Activated CD4-positive, alpha-beta T cell treated with anti-CD3 and anti-CD28 coated beads for 36 hours (primary cell): ENCODE results near the gene MAJIN. TPM values are rescaled to one million over a fixed set of nuclear protein-coding genes. Genes with fewer than 3 reads are reported as not detected.
A peak's percentile ranks its signal among the peaks of the same experiment; 100 is the strongest.

Experiments used
- ATAC-seq: fragments of 200-7000 bp; cut with Tn5 transposase; one replicate; pipeline ENCODE4 v1.10.0; 2021; ENCODE audit warnings: mild to moderate bottlenecking, moderate library complexity
- CTCF ChIA-PET: fragments of 350-600 bp; sonication (Branson Sonifier 250); formaldehyde crosslinking; loops from one replicate; lab custom pipeline; 2021; ENCODE audit warnings: antibody characterized with exemption; lab: Charles Lee
- POLR2A ChIA-PET: fragments of 350-600 bp; sonication (Branson Sonifier 250); formaldehyde crosslinking; loops from one replicate; lab custom pipeline; 2021; ENCODE audit warnings: antibody characterized with exemption, inconsistent platforms; lab: Charles Lee
- DNase-seq: peaks from one replicate; pipeline ENCODE4 v3.0.0-alpha.2; 2020
- H3K27ac Mint-ChIP-seq: one replicate; pipeline ENCODE4 v1.8.0; 2021; ENCODE audit warnings: mixed read lengths
- H3K27me3 Mint-ChIP-seq: one replicate; pipeline ENCODE4 v1.8.0; 2021; ENCODE audit warnings: mixed read lengths
- H3K36me3 Mint-ChIP-seq: one replicate; pipeline ENCODE4 v1.8.0; 2021; ENCODE audit warnings: low read depth, mixed read lengths
- H3K4me1 Mint-ChIP-seq: one replicate; pipeline ENCODE4 v1.8.0; 2021; ENCODE audit warnings: mixed read lengths
- H3K4me3 Mint-ChIP-seq: one replicate; pipeline ENCODE4 v1.8.0; 2021; ENCODE audit warnings: mild to moderate bottlenecking, moderate library complexity, mixed read lengths
- H3K9me3 Mint-ChIP-seq: one replicate; pipeline ENCODE4 v1.8.0; 2021; ENCODE audit warnings: low read depth, mixed read lengths
- intact Hi-C, 2 experiments: fragments of 100-400 bp; cut with DNase I in 1 of 2; cut with micrococcal nuclease in 1 of 2; formaldehyde crosslinking; loops; one replicate each; pipeline versions ENCODE4 v1.14.2 to v1.15.1; 2022 to 2024; cut with DNase I, micrococcal nuclease
- total RNA-seq, 2 experiments: library from RNA; stranded (reverse); gene quantifications; one replicate each; pipeline ENCODE4 v1.2.3, GENCODE V29; 2021

The MAJIN gene
- total RNA-seq, 2 experiments from 2014 or later, result 1.2 to 1.6 TPM

DNA sequence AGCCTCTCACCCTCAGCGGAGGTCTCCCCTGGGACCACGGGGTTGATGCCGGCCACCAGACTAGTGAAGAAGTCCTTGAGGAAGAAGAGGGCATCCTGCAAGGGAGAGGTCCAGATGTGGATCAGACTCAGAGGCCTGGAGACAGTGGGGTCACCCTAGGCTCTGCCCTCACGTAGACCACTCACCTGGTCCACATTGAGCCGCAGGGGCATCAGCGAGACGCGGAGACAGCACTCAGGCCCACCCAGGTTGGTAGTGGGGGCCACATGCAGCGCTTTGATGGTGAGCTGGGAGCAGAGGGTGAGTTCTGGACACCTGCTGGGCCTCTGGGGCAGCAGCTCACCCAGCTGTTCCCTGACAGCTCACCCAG is 73.8 kb downstream of the MAJIN start:
- CTCF ChIA-PET, result interaction anchor here (17.2 kb wide), 1 partner anchor 48 kb away, joined by 377 read pairs; the partner anchor contains the start of gene CDC42BPG
- POLR2A ChIA-PET, result no interaction called here
- Mint-ChIP-seq H3K4me1 (peaks cover 14% of the 10 kb centered on the region), H3K27ac (no peak overlapping the region), H3K27me3 (no peaks in the 10 kb centered on the region), H3K9me3 (no peaks in the 10 kb centered on the region), H3K36me3 (peaks cover 8% of the 10 kb centered on the region), H3K4me3 (no peak overlapping the region)
- DNase-seq, result no peak
- intact Hi-C loops, result no loop called here
- no peak for ATAC-seq

DNA sequence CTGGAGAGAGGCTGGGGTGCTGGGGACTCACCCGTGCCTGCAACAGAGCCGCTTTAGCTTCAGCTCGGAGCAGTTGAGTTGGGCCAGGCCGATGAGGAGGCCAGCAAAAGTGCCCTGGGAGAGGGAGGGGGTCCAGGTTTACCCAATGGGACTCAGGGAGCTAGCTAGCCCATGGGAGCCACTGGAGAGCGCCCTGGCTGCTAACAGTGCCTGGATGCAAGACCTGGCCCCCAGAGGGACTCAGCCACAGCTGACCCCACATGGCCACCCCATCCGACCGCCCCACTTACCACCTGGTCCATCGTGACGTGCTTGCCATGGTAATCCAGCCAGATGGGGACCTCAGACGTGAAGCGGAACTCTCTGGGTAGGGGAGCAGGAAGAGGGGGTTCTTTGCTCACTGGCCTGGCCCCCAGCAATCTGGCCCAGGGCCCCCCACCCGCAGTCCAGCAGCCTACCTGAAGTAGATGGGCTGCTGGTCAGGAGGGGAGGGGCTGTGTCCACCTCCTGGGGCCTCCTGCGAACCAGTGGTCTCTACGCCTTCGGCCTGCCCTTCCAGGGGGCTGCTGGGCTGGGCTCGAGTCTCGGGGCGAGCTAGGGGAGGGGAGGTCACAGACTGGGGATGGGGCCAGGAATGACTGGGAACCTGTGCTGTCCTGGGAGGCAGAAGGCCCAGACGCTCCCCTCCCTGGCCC is 74.4 kb downstream of the MAJIN start:
- H3K27ac Mint-ChIP-seq, result no peak overlapping the region
- H3K4me3 Mint-ChIP-seq, result no peak overlapping the region
- no peak for DNase-seq
- ChIA-PET POLR2A (no interaction called here), CTCF (interaction anchor here (17.2 kb wide), 1 partner anchor 48 kb away, joined by 377 read pairs; the partner anchor contains the start of gene CDC42BPG)
- peaks cover 14% of the 10 kb centered on the region for H3K4me1 Mint-ChIP-seq
- H3K9me3 Mint-ChIP-seq, result no peaks in the 10 kb centered on the region
- ATAC-seq, result no peak
- peaks cover 8% of the 10 kb centered on the region for H3K36me3 Mint-ChIP-seq
- intact Hi-C loops, result no loop called here
- H3K27me3 Mint-ChIP-seq, result no peaks in the 10 kb centered on the region

DNA sequence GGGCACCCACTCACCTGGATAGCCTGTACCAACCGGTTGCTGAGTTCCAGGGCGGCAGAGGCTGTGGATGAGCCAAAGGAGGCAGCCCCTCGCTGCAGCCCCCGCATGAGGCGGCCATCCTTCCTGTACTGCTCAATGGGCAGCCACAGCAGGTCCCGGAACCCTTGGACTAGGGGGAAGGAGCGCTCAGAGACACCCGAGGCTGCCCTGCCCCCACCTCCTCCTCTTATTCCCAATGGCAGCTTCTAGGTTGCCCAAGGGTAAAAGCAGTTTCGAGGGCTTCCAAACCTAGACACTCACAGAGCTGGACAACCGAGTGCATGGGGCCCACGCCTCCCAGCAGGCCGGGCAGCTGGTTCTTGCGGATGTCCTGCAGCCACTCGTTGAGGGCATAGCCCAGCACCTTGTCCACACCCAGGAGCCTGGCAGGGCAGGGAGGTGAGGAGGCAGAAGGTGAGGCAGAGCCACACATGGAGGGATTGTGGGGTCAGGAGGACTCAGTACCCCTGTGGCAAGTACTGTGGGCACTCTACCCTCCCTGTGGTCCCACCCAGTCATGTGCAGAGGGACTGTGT is 75.4 kb downstream of the MAJIN start:
- ChIA-PET CTCF (interaction anchor here (17.2 kb wide), 1 partner anchor 47 kb away, joined by 377 read pairs; the partner anchor contains the start of gene CDC42BPG), POLR2A (interaction anchor here (0.6 kb wide), 1 partner anchor 132 kb away, joined by 3 read pairs; no protein-coding TSS in a partner anchor)
- H3K36me3 Mint-ChIP-seq, result peaks cover 8% of the 10 kb centered on the region
- DNase-seq (no peak), ATAC-seq (no peak)
- H3K27me3 Mint-ChIP-seq, result no peaks in the 10 kb centered on the region
- no peaks in the 10 kb centered on the region for H3K9me3 Mint-ChIP-seq
- no peak overlapping the region for H3K27ac Mint-ChIP-seq
- intact Hi-C loops, result no loop called here
- H3K4me1 Mint-ChIP-seq, result peaks cover 11% of the 10 kb centered on the region
- H3K4me3 Mint-ChIP-seq, result no peak overlapping the region

DNA sequence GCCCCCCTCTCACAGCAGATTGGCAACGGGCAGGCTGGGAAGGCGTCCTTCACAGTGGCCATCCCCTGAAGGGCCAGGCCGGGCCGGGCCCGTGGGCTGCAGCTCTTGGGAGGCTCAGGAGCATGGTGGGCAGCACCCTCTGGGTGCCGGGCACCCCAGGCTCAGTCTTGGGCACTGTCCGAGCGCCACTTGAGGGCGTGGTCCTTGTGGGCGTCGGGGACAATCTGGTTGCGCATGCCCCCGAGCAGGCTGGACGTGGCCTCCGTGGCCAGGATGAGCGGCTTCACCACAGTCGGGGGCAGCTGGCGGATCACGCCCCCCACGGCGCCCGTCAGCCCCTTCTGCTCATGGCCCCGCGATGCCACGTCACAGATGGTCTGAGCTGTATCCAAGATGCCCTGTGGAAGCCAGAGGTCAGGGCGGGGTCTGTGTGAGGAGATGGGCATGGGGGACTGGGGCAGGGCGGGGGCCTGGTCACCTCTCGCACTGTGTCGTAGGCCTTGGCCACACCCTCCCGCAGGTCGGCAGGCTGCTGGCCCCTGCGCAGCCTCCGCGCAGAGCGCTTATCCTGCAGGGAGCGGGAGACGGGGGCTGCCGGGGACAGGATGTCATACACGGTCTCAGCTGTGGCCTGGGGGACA is 77.0 kb downstream of the MAJIN start:
- ChIA-PET CTCF (interaction anchor here (0.6 to 17.2 kb wide), 4 partner anchors 30 to 123 kb away, joined by 3 to 377 read pairs (median 6); partner anchors contain the start of gene CDC42BPG), POLR2A (no interaction called here)
- Mint-ChIP-seq H3K27me3 (no peaks in the 10 kb centered on the region), H3K36me3 (peaks cover 6% of the 10 kb centered on the region), H3K4me1 (peaks cover under 1% of the 10 kb centered on the region), H3K9me3 (no peaks in the 10 kb centered on the region), H3K27ac (no peak overlapping the region), H3K4me3 (no peak overlapping the region)
- DNase-seq (no peak), ATAC-seq (no peak)
- intact Hi-C loops, result loop anchor here (1.0 kb wide), 2 partner anchors 48 to 108 kb away; no protein-coding TSS in a partner anchor

DNA sequence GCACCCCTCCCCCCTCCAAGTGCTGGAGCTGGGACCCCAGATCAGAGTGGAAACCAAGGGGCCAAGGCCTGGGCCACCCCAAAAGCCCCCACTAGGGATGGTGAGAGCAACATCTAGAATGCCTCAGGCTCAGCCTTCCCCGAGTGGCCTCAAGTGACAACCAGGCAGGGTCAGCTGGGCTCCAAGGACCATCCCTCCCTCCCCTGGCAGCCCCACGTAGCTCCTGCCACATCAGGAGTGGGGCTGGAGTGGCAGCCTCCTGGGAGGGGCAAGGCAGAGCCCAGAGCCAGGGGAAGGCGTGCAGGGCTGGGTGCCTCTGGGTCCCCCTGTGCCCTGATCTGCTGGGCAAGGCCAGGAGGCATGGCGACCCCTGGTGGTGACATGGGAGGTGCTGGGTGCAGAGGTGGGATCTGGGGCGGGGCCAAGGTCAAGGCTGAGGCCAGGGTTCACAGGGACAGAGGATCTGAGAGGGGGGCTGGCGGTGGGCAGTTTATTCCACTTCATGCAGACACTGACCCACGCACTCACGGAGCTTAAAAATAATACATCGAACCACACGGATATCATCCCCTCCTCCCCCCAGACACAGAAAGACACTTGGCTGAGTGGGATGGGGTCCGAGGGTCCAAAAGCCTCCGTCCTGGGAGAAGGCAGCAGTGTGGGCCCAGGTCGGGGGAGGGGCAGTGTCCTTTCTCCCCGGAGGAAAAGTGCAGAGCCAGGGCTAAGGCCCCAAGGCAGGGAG is 77.7 kb downstream of the MAJIN start:
- Mint-ChIP-seq H3K27ac (no peak overlapping the region), H3K4me3 (no peak overlapping the region), H3K9me3 (no peaks in the 10 kb centered on the region), H3K27me3 (no peaks in the 10 kb centered on the region), H3K36me3 (peaks cover 4% of the 10 kb centered on the region), H3K4me1 (no peaks in the 10 kb centered on the region)
- POLR2A ChIA-PET, result no interaction called here
- CTCF ChIA-PET, result interaction anchor here (0.5 to 17.2 kb wide), 8 partner anchors 9 to 1671 kb away, joined by 3 to 377 read pairs (median 4); partner anchors contain the start of gene CDC42BPG
- intact Hi-C loops, result loop anchor here (1.0 kb wide), 2 partner anchors 47 to 107 kb away; no protein-coding TSS in a partner anchor
- ATAC-seq, result peak; percentile 99
- DNase-seq, result peak; percentile 96

DNA sequence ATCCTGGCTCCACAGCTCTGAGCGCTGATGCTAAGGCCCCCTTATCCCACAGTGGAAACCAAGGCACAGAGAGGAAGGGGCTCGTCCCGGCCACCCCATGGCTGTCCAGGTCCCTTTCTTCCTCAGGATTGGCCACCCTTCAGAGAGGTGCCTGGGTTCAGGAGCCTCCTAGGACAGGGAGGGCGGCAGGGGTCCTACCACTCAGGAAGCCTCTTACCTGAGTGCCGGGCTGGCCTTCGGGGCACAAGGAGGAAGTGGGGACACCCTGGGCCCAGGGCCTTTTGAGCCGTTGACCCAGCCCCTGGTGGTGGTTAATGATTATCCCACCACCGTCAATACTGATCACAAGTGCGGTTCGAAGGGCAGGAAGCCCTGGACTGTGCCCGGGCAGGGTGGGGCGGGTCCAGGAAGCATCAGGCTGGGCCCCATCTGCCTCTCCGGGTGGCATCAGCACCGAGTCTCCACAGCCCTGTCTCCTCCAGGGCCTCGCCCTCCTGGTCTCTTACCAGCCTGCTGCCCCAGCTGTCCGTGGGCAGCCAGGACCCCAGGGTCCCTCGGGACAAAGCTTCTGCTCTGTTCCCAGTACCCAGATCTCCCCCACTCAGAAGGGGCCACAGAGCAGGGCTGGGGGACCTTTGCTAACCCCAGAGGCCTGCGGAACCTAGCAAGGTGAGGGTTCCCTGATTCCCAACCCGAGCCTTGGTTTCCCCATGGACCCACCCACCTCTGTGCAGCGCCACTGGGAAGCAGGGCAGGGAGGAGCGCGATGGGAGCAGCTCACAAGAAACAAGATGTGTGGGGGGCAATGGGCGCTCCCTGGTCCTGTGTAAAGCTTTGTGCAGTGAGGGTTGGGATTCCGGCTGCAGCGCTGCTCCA is 78.5 kb downstream of the MAJIN start:
- CTCF ChIA-PET, result interaction anchor here (0.5 to 17.2 kb wide), 7 partner anchors 9 to 1672 kb away, joined by 3 to 377 read pairs (median 5); partner anchors contain the start of gene CDC42BPG
- Mint-ChIP-seq H3K4me3 (no peak overlapping the region), H3K4me1 (peaks cover 2% of the 10 kb centered on the region), H3K9me3 (no peaks in the 10 kb centered on the region), H3K27ac (no peak overlapping the region), H3K27me3 (no peaks in the 10 kb centered on the region), H3K36me3 (peaks cover 3% of the 10 kb centered on the region)
- ATAC-seq (no peak), DNase-seq (no peak)
- intact Hi-C loops, result loop anchor here (1.0 kb wide), 2 partner anchors 46 to 106 kb away; no protein-coding TSS in a partner anchor
- POLR2A ChIA-PET, result no interaction called here

DNA sequence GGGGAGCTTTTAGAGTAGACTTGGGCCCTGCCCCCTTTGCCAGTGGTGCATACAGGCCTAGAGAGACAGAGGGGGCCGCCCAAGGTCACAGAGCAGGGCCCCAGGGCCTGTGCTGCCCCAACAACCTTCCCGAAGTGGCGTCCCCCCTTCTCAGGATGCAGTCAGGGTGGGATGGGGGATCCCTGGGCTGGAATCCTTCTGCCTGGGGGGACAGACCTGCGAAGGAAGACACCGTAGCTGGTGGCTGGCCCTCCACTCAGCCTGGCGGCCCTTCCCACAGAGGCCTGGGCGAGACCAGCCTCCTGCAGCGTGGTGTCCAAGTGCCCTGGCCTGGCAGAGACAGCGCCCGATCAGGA is 79.1 kb downstream of the MAJIN start:
- DNase-seq (no peak), ATAC-seq (no peak)
- CTCF ChIA-PET, result interaction anchor here (0.6 to 17.2 kb wide), 4 partner anchors 19 to 43 kb away, joined by 4 to 377 read pairs (median 5); partner anchors contain the start of gene CDC42BPG
- POLR2A ChIA-PET, result no interaction called here
- H3K27me3 Mint-ChIP-seq, result no peaks in the 10 kb centered on the region
- no peak overlapping the region for H3K4me3 Mint-ChIP-seq
- no peak overlapping the region for H3K27ac Mint-ChIP-seq
- intact Hi-C loops, result no loop called here
- H3K4me1 Mint-ChIP-seq, result peaks cover 7% of the 10 kb centered on the region
- no peaks in the 10 kb centered on the region for H3K9me3 Mint-ChIP-seq
- peaks cover 3% of the 10 kb centered on the region for H3K36me3 Mint-ChIP-seq

DNA sequence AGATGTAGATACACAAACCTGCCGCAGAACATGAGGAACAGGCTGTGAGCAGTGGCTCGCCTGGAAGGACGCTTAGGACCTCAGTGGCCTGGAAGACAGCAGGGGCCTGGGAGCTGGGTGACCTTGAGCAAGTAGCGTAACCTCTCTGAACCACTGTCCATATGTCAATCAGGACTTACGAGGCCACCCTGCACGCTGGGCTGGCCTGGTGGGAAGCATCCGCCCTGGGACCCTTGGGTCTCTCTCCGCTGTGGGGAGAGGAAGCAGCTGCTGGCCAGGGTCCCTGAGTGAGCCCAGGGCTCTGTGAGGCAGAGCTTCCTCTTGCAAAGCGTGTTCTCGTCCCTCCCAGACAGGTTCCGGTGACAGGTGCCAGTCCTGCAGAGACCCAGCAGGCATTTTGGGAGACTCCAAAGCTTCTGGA is 79.5 kb downstream of the MAJIN start:
- H3K36me3 Mint-ChIP-seq, result peaks cover 3% of the 10 kb centered on the region
- POLR2A ChIA-PET, result no interaction called here
- peaks cover 10% of the 10 kb centered on the region for H3K4me1 Mint-ChIP-seq
- intact Hi-C loops, result no loop called here
- DNase-seq (no peak), ATAC-seq (no peak)
- no peak overlapping the region for H3K4me3 Mint-ChIP-seq
- no peak overlapping the region for H3K27ac Mint-ChIP-seq
- H3K9me3 Mint-ChIP-seq, result no peaks in the 10 kb centered on the region
- CTCF ChIA-PET, result interaction anchor here (0.6 to 17.2 kb wide), 3 partner anchors 19 to 43 kb away, joined by 4 to 377 read pairs (median 4); partner anchors contain the start of gene CDC42BPG
- H3K27me3 Mint-ChIP-seq, result no peaks in the 10 kb centered on the region

DNA sequence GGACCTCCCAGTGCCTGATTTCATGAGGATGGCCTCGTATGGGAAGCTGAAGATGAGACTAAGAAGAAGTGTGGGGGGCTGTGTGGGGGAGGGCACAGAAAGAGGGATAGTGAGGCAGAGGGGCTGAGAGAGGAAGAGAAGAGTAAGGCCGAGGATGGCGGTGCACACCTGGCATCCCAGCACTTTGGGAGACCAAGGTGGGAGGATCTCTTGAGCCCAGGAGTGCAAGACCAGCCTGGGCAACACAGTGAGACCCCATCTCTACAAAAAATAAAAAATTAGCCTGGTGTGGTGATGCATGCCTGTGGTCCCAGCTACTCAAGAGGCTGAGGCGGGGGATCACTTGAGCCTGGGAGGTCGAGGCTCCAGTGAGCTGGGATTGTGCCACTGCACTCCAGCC is 80.0 kb downstream of the MAJIN start:
- DNase-seq (no peak), ATAC-seq (no peak)
- H3K27ac Mint-ChIP-seq, result no peak overlapping the region
- peaks cover 13% of the 10 kb centered on the region for H3K4me1 Mint-ChIP-seq
- POLR2A ChIA-PET, result no interaction called here
- intact Hi-C loops, result no loop called here
- H3K4me3 Mint-ChIP-seq, result no peak overlapping the region
- no peaks in the 10 kb centered on the region for H3K9me3 Mint-ChIP-seq
- peaks cover 3% of the 10 kb centered on the region for H3K36me3 Mint-ChIP-seq
- CTCF ChIA-PET, result interaction anchor here (1.5 to 17.2 kb wide), 2 partner anchors 19 to 42 kb away, joined by 4 to 377 read pairs; partner anchors contain the start of gene CDC42BPG
- H3K27me3 Mint-ChIP-seq, result no peaks in the 10 kb centered on the region

DNA sequence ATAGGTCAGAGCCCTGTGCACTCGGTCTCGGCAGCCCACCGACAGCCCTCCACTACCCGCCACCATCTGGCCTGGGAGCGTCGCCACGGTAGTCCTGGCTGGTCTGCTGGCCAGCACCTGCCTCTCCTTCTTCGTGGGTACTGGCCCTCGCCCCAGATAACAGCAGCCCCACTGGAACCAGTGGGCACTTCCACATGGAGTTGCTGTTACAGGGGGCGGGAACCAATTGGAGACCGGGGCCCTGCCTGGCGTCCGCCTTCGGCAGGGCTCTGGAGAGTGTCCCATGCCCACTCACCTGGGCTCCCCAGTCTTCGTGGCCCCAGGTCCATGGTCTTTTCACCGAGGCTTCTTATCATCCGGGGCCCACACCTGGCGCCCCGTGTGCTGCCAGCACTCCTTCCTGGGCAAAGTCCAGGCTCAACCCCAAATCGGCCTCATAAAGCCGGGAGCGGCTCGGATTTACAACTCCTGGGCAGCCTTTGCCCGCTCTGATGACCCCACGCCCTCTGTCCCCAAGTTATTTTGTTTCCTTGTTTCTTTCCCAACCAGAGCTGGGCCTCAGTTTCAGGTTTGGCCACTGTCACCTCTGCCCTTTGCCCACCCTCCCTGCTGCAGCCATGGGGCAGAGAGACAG is 80.6 kb downstream of the MAJIN start:
- POLR2A ChIA-PET, result no interaction called here
- intact Hi-C loops, result no loop called here
- CTCF ChIA-PET, result interaction anchor here (1.0 to 17.2 kb wide), 4 partner anchors 11 to 42 kb away, joined by 3 to 377 read pairs (median 4); partner anchors contain the start of gene CDC42BPG
- Mint-ChIP-seq H3K4me1 (peaks cover 13% of the 10 kb centered on the region), H3K4me3 (no peak overlapping the region), H3K27ac (no peak overlapping the region), H3K36me3 (peaks cover 3% of the 10 kb centered on the region), H3K9me3 (no peaks in the 10 kb centered on the region), H3K27me3 (no peaks in the 10 kb centered on the region)
- ATAC-seq (no peak), DNase-seq (no peak)
